Keratinocyte (primary cell): ENCODE results near the gene ADAT3. TPM values are rescaled to one million over a fixed set of nuclear protein-coding genes. Genes with fewer than 3 reads are reported as not detected.

Experiments used
- DNase-seq: peaks from one replicate; pipeline ENCODE4 v3.0.0-alpha.2; 2011; ENCODE audit warnings: low read depth, missing footprints, low spot score
- FAIRE-seq: peaks from 2 replicates; lab custom pipeline; 2011; peaks lifted over from hg19 to GRCh38; lab: Jason Lieb, UNC
- H2AFZ ChIP-seq: 2 replicates; pipeline ENCODE4 v1.6.0; 2012; ENCODE audit warnings: low read length, control low read depth, inconsistent platforms; ENCODE audit not compliant: control insufficient read depth
- H3K27ac ChIP-seq: 2 replicates; pipeline ENCODE4 v1.5.1; 2011; ENCODE audit warnings: low read length; ENCODE audit not compliant: control insufficient read depth, insufficient read depth
- H3K27me3 ChIP-seq: 3 replicates; pipeline ENCODE4 v1.6.0; 2011; ENCODE audit warnings: low read length; ENCODE audit not compliant: control insufficient read depth, insufficient read depth; ENCODE audit errors: extremely low read depth
- H3K36me3 ChIP-seq, 2 experiments: 2 replicates in 1 of 2; 3 replicates in 1 of 2; pipeline ENCODE4 v1.5.1; 2011; ENCODE audit warnings: low read length in 2 of 2, mild to moderate bottlenecking in 1 of 2; ENCODE audit not compliant: control insufficient read depth in 2 of 2, insufficient read depth in 2 of 2; ENCODE audit errors: extremely low read depth in 1 of 2
- H3K4me1 ChIP-seq: 3 replicates; pipeline ENCODE4 v1.5.1; 2011; ENCODE audit warnings: low read length; ENCODE audit not compliant: control insufficient read depth, insufficient read depth; ENCODE audit errors: extremely low read depth
- H3K4me2 ChIP-seq: 3 replicates; pipeline ENCODE4 v1.6.0; 2011; ENCODE audit warnings: low read depth, low read length; ENCODE audit not compliant: control insufficient read depth, insufficient read depth; ENCODE audit errors: extremely low read depth
- H3K4me3 ChIP-seq, 3 experiments: fragments of 200-600 bp in 1 of 3; sonication (generic) in 1 of 3; 2 replicates in 2 of 3; 3 replicates in 1 of 3; pipeline ENCODE4 v1.5.1; 2011 to 2016; ENCODE audit warnings: low read length in 3 of 3, mild to moderate bottlenecking in 3 of 3, control low read depth in 2 of 3, inconsistent platforms in 1 of 3, low read depth in 1 of 3, mixed read lengths in 1 of 3, mixed run types in 1 of 3, moderate library complexity in 1 of 3; ENCODE audit not compliant: control insufficient read depth in 2 of 3, insufficient read depth in 2 of 3; ENCODE audit errors: extremely low read depth in 1 of 3
- H3K79me2 ChIP-seq: 2 replicates; pipeline ENCODE4 v1.6.0; 2012; ENCODE audit warnings: low read length; ENCODE audit not compliant: control insufficient read depth, insufficient read depth
- H3K9ac ChIP-seq: 3 replicates; pipeline ENCODE4 v1.6.0; 2011; ENCODE audit warnings: low read length; ENCODE audit not compliant: control insufficient read depth, insufficient read depth; ENCODE audit errors: extremely low read depth
- H3K9me1 ChIP-seq: 3 replicates; pipeline ENCODE4 v1.6.0; 2011; ENCODE audit warnings: low read length; ENCODE audit not compliant: control insufficient read depth, insufficient read depth; ENCODE audit errors: extremely low read depth
- H3K9me3 ChIP-seq: 2 replicates; pipeline ENCODE4 v1.5.1; 2012; ENCODE audit warnings: low read depth, low read length; ENCODE audit not compliant: control insufficient read depth
- H4K20me1 ChIP-seq: 3 replicates; pipeline ENCODE4 v1.6.0; 2011; ENCODE audit warnings: low read length; ENCODE audit not compliant: control insufficient read depth, insufficient read depth; ENCODE audit errors: extremely low read depth
- CTCF ChIP-seq, 3 experiments: IDR thresholded peaks in 1 of 3; conservative IDR thresholded peaks in 1 of 3; optimal IDR thresholded peaks in 1 of 3; 2 replicates in 2 of 3; 3 replicates in 1 of 3; pipeline versions ENCODE3 to v1.5.1; 2011; ENCODE audit warnings: low read length in 3 of 3, mild to moderate bottlenecking in 3 of 3, moderate library complexity in 2 of 3, control low read depth in 1 of 3, inconsistent platforms in 1 of 3; ENCODE audit not compliant: insufficient read depth in 2 of 3; ENCODE audit errors: extremely low read depth in 1 of 3
- EZH2 ChIP-seq: IDR thresholded peaks from one replicate; pipeline ENCODE4 v1.6.1; 2012; ENCODE audit warnings: inconsistent platforms, mild to moderate bottlenecking, low read length, moderate library complexity
- dilution Hi-C: fragments of 300-500 bp; cut with MboI; formaldehyde crosslinking; loops from one replicate; pipeline ENCODE4 v1.7.0; 2020; ENCODE audit warnings: low sequenced_read_pairs; ENCODE audit not compliant: extremely low pct_ligation_motif_present
- polyA plus RNA-seq, 5 experiments: library from polyadenylated mRNA; depleted of rRNA in 3 of 5; stranded (reverse) in 3 of 5; stranded (forward) in 1 of 5; unstranded in 1 of 5; fragments of >200 nt; gene quantifications; 1 replicate in 1 of 5; 2 replicates in 3 of 5; 3 replicates in 1 of 5; pipeline versions ENCODE4 v1.2.1 to v1.2.3, GENCODE V29; 2011 to 2012; ENCODE audit warnings: missing spikeins in 2 of 5, low read depth in 1 of 5, low replicate concordance in 1 of 5

Gene ADAT3
- polyA plus RNA-seq, 1 donor (not counting 4 experiments of a cell fraction or from before 2014, with no cell fraction given): 0.55 TPM

- TF ChIP-seq EZH2 (no peak), CTCF (optimal IDR thresholded peaks at IDR 0.05 in 1 of 3, IDR thresholded peaks at IDR 0.05 in 1 of 3, conservative IDR thresholded peaks at IDR 0.05 in 1 of 3; ENCODE audit: extremely low read depth in 1 of 3, insufficient read depth in 2 of 3, low read length in 3 of 3) (no peak)
- DNase-seq: no peak
- Histone ChIP-seq H2AFZ (no peak overlapping the region), H3K36me3 (peaks cover 9 to 14% of the 10 kb centered on the region in 2 experiments), H3K9ac (no peak overlapping the region), H3K4me1 (peaks cover 20% of the 10 kb centered on the region), H3K9me1 (peaks cover 2% of the 10 kb centered on the region), H3K4me3 (no peak overlapping the region), H3K27me3 (no peaks in the 10 kb centered on the region), H4K20me1 (peaks cover 13% of the 10 kb centered on the region), H3K79me2 (peaks cover 46% of the 10 kb centered on the region), H3K27ac (no peak overlapping the region), H3K9me3 (no peaks in the 10 kb centered on the region), H3K4me2 (peak overlapping the region; percentile 48)
- dilution Hi-C loops: no loop called here
- FAIRE-seq: peak; percentile 77
Measured at GRCh38 chr19:1913781-1914577, 8.8 kb downstream of the ADAT3 start.

- Histone ChIP-seq H4K20me1 (peaks cover 8% of the 10 kb centered on the region), H2AFZ (no peak overlapping the region), H3K27me3 (no peaks in the 10 kb centered on the region), H3K9me3 (no peaks in the 10 kb centered on the region), H3K36me3 (peaks cover 14 to 15% of the 10 kb centered on the region in 2 experiments), H3K4me1 (peaks cover 14% of the 10 kb centered on the region), H3K4me2 (no peak overlapping the region), H3K9me1 (peaks cover 2% of the 10 kb centered on the region), H3K27ac (no peak overlapping the region), H3K79me2 (peaks cover 37% of the 10 kb centered on the region), H3K9ac (no peak overlapping the region), H3K4me3 (no peak overlapping the region)
- DNase-seq: no peak
- no peak for TF ChIP-seq CTCF (optimal IDR thresholded peaks at IDR 0.05 in 1 of 3, IDR thresholded peaks at IDR 0.05 in 1 of 3, conservative IDR thresholded peaks at IDR 0.05 in 1 of 3; ENCODE audit: extremely low read depth in 1 of 3, insufficient read depth in 2 of 3, low read length in 3 of 3)
- TF ChIP-seq EZH2: no peak
- dilution Hi-C loops: no loop called here
- no peak for FAIRE-seq
Measured at GRCh38 chr19:1914826-1915341, 9.7 kb downstream of the ADAT3 start.
